Chondrocyte (in vitro differentiated cells): ENCODE results near the gene LRRC15. TPM values are rescaled to one million over a fixed set of nuclear protein-coding genes. Genes with fewer than 3 reads are reported as not detected.

Experiments
- DNase-seq: peaks from one replicate; pipeline ENCODE4 v3.0.0; 2021; ENCODE audit warnings: mixed read lengths, low spot score
- H3K27ac Mint-ChIP-seq: one replicate; pipeline ENCODE4 v1.8.0; 2021; ENCODE audit warnings: mild to moderate bottlenecking, moderate library complexity, mixed read lengths; ENCODE audit not compliant: unreplicated experiment
- H3K27me3 Mint-ChIP-seq: 2 replicates; pipeline ENCODE4 v1.8.0; 2021; ENCODE audit warnings: low read depth, mixed read lengths
- H3K36me3 Mint-ChIP-seq: 2 replicates; pipeline ENCODE4 v1.8.0; 2021; ENCODE audit warnings: low read depth, mixed read lengths
- H3K4me1 Mint-ChIP-seq: 2 replicates; pipeline ENCODE4 v1.8.0; 2021; ENCODE audit warnings: low read depth, mild to moderate bottlenecking, mixed read lengths
- H3K4me3 Mint-ChIP-seq: one replicate; pipeline ENCODE4 v1.8.0; 2021; ENCODE audit warnings: mild to moderate bottlenecking, moderate library complexity, mixed read lengths; ENCODE audit not compliant: unreplicated experiment
- H3K9me3 Mint-ChIP-seq: 2 replicates; pipeline ENCODE4 v1.8.0; 2021; ENCODE audit warnings: low read depth, mixed read lengths
- CTCF ChIP-seq: fragments of 200-600 bp; sonication (generic); IDR thresholded peaks from 2 replicates; pipeline ENCODE4 v1.5.0; 2021; ENCODE audit warnings: antibody characterized with exemption, mild to moderate bottlenecking, moderate library complexity
- total RNA-seq: library from RNA; stranded (reverse); gene quantifications from 3 replicates; pipeline ENCODE4 v1.2.1, GENCODE V29; 2021

Gene LRRC15
- total RNA-seq, 1 donor from 2014 or later: 0.22 TPM

DNA sequence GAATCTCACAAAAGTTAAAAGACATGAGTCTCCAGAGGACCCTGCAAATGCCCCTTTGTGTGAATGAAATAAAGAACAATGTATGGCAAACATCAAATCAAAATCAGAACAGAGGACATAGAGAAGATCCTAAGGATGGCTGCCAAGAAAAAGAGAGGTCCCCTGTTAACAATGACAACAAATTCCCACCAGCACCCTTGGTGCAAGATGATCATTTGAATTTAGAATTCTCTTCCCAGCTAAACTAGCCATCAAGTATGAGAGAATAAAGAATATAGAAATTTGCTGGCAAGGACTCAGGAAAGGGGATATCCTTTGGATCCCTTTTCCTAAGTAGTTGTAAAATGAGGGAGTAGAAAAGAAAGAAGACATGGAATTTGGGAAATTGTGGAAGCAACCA lies 21.3 kb upstream of the LRRC15 start:
- Mint-ChIP-seq H3K4me1 (no peaks in the 10 kb centered on the region), H3K4me3 (no peak overlapping the region), H3K9me3 (peaks cover 21% of the 10 kb centered on the region), H3K36me3 (peaks cover 10% of the 10 kb centered on the region), H3K27ac (no peak overlapping the region), H3K27me3 (peaks cover 25% of the 10 kb centered on the region)
- DNase-seq: no peak
- TF ChIP-seq CTCF: no peak

DNA sequence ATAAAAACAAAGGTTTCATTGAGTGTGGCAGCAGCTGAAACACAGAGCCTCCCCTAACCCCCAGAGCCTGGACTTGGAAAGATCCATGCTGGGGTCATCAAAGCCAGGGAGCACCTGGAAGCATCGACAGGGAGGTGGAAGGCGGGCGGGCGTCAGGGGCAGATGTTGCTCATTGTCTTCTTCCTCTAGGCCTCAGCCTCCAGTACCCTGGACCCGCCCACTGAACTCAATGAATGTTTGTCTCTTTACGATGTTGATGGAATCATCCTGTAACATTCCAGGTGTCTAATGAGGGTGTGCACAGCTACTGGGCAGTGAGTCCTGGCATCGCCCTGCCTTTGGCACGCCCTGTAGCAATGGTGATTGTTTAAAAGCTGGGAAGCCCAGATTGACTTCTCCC lies 19.7 kb upstream of the LRRC15 start:
- Mint-ChIP-seq H3K27me3 (peaks cover 28% of the 10 kb centered on the region), H3K4me1 (no peaks in the 10 kb centered on the region), H3K36me3 (peaks cover 10% of the 10 kb centered on the region), H3K4me3 (no peak overlapping the region), H3K9me3 (peaks cover 21% of the 10 kb centered on the region), H3K27ac (no peak overlapping the region)
- DNase-seq: no peak
- no peak for TF ChIP-seq CTCF

DNA sequence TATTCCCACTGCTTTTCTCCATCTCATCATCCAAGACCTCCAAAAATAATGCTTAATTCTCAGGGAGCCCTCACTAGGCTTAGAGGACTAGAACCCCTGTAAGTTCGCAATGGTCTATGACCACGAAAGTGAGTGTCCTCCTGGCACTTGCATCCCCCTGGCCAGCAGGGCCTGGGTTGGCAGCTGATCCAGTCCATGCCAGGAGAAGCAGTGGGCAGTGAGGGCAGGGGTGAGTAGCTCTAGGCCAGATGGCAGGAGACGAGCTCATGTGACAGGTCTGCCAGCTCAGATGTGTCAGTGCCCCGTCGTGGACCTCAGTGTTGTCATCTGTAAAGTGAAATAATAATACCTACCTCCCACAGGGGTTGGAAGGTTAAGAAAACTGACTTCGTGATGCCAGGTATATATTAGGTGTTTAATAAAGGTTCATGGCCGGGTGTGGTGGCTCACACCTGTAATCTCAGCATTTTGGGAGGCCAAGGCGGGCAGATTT lies 18.4 kb upstream of the LRRC15 start:
- Mint-ChIP-seq H3K4me1 (no peaks in the 10 kb centered on the region), H3K9me3 (peaks cover 21% of the 10 kb centered on the region), H3K27ac (no peak overlapping the region), H3K36me3 (peaks cover 10% of the 10 kb centered on the region), H3K27me3 (peaks cover 37% of the 10 kb centered on the region), H3K4me3 (no peak overlapping the region)
- no peak for TF ChIP-seq CTCF
- DNase-seq: no peak

- Mint-ChIP-seq H3K27me3 (peaks cover 41% of the 10 kb centered on the region), H3K27ac (no peak overlapping the region), H3K36me3 (peaks cover 10% of the 10 kb centered on the region), H3K9me3 (peaks cover 21% of the 10 kb centered on the region), H3K4me1 (no peaks in the 10 kb centered on the region), H3K4me3 (no peak overlapping the region)
- DNase-seq: no peak
- no peak for TF ChIP-seq CTCF
Observed at GRCh38 chr3:194387276-194387675, 17.7 kb upstream of the LRRC15 start.

DNA sequence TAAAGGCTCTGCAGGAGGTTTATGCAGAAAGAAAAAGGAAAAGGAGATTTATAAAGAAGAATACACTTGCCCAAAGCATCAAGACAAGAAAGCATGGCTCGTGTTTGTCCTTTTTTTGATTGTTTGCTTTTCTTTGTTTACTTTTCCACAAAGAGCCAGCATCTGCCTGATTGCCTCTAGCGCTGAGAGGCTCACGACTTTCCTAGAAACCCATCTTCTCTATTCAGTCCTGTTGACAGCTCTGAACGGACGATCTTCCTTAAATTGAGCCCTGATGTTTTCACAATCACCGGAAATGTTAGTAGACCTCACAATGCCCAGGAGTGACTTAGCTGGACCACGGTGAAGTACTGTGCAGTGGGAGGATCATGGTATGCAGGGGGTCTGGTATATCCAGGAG lies 17.1 kb upstream of the LRRC15 start:
- no peak for DNase-seq
- Mint-ChIP-seq H3K4me3 (no peak overlapping the region), H3K27me3 (peaks cover 41% of the 10 kb centered on the region), H3K36me3 (peaks cover 10% of the 10 kb centered on the region), H3K27ac (no peak overlapping the region), H3K4me1 (no peaks in the 10 kb centered on the region), H3K9me3 (peaks cover 21% of the 10 kb centered on the region)
- no peak for TF ChIP-seq CTCF
